Measurements from ENCODE around the gene MINDY2. TPM values are rescaled to one million over a fixed set of nuclear protein-coding genes. Genes with fewer than 3 reads are reported as not detected.
"Not testable (repeated sequence)": the region's sequence is repeated elsewhere in the genome, so short reads cannot be mapped to it uniquely, and the experiment has no call there.

The MINDY2 gene
- total RNA-seq, 1 donor from 2014 or later = 10.2 TPM

GRCh38 chr15:58755350-58755749 lies 15.8 kb upstream of the MINDY2 start:
- no peak for ATAC-seq

GRCh38 chr15:58755956-58756355 lies 15.1 kb upstream of the MINDY2 start:
- no peak for ATAC-seq

GRCh38 chr15:58758141-58758540 lies 13.0 kb upstream of the MINDY2 start:
- ATAC-seq = no peak

- ATAC-seq = no peak
These were observed 10.6 kb upstream of the MINDY2 start for GRCh38 chr15:58760385-58761009.

- ATAC-seq = no peak
These were observed 10.1 kb upstream of the MINDY2 start for GRCh38 chr15:58761010-58761388.

GRCh38 chr15:58762285-58762684 lies 8.8 kb upstream of the MINDY2 start:
- no peak for ATAC-seq

GRCh38 chr15:58762731-58763130 lies 8.4 kb upstream of the MINDY2 start:
- no peak for ATAC-seq

- ATAC-seq = no peak
These were observed 6.6 kb upstream of the MINDY2 start for GRCh38 chr15:58764468-58764867.

- no peak for ATAC-seq
These were observed 4.8 kb upstream of the MINDY2 start for GRCh38 chr15:58766290-58766689.

GRCh38 chr15:58768601-58769004 lies 2.5 kb upstream of the MINDY2 start:
- ATAC-seq = not testable (repeated sequence)

- peak; percentile 44 for ATAC-seq
These were observed 614 bp upstream of the MINDY2 start for GRCh38 chr15:58770519-58770856.

GRCh38 chr15:58771621-58772250 lies 634 bp downstream of the MINDY2 start:
- ATAC-seq = peak; percentile 33

GRCh38 chr15:58773024-58773423 lies 1.9 kb downstream of the MINDY2 start:
- no peak for ATAC-seq

GRCh38 chr15:58775402-58775801 lies 4.3 kb downstream of the MINDY2 start:
- ATAC-seq = no peak

- no peak for ATAC-seq
These were observed 6.0 kb downstream of the MINDY2 start for GRCh38 chr15:58777107-58777506.

GRCh38 chr15:58779554-58779953 lies 8.5 kb downstream of the MINDY2 start:
- ATAC-seq = no peak

- no peak for ATAC-seq
These were observed 14.3 kb downstream of the MINDY2 start for GRCh38 chr15:58785355-58785754.

- no peak for ATAC-seq
These were observed 17.1 kb downstream of the MINDY2 start for GRCh38 chr15:58788056-58788710.

- ATAC-seq = peak; percentile 96
These were observed 22.8 kb downstream of the MINDY2 start for GRCh38 chr15:58793862-58794261.

GRCh38 chr15:58795825-58796224 lies 24.7 kb downstream of the MINDY2 start:
- ATAC-seq = no peak

- no peak for ATAC-seq
These were observed 26.4 kb downstream of the MINDY2 start for GRCh38 chr15:58797505-58797904.

- no peak for ATAC-seq
These were observed 34.0 kb downstream of the MINDY2 start for GRCh38 chr15:58805095-58805494.

- ATAC-seq = not testable (repeated sequence)
These were observed 52.2 kb downstream of the MINDY2 start for GRCh38 chr15:58823267-58823666.

- ATAC-seq = no peak
These were observed 59.5 kb downstream of the MINDY2 start for GRCh38 chr15:58830556-58830955.

Data from esophagus mucosa (tissue), 1 donor.